GM19324 (cell line): Measurements from ENCODE around the gene EHMT2.

Source experiments
- ATAC-seq: cut with Tn5 transposase; IDR thresholded peaks from one replicate; pipeline ENCODE4 v1.9.1; 2021; ENCODE audit warnings: mild to moderate bottlenecking, moderate library complexity; ENCODE audit not compliant: unreplicated experiment, low FRiP score

Gene EHMT2

DNA sequence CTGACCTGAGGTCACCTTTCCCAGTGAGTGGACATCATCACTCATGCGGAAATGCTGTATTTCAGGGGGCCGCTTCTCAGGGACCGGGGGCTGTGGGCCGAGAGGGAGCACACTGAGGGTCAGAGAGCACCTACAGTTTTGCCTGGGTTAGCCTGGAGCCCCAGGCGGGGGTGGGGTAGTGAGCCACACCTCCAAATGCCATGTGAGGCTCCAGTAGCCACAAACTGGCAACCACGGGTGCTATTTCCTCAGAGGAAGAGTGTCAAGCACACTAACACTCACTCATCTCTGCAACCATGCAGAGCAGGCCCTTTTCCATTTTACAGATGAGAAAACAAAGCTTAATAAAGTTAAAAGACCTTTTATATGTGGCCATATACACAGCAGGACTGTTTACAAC lies 4.7 kb downstream of the EHMT2 start:
- ATAC-seq: no peak

DNA sequence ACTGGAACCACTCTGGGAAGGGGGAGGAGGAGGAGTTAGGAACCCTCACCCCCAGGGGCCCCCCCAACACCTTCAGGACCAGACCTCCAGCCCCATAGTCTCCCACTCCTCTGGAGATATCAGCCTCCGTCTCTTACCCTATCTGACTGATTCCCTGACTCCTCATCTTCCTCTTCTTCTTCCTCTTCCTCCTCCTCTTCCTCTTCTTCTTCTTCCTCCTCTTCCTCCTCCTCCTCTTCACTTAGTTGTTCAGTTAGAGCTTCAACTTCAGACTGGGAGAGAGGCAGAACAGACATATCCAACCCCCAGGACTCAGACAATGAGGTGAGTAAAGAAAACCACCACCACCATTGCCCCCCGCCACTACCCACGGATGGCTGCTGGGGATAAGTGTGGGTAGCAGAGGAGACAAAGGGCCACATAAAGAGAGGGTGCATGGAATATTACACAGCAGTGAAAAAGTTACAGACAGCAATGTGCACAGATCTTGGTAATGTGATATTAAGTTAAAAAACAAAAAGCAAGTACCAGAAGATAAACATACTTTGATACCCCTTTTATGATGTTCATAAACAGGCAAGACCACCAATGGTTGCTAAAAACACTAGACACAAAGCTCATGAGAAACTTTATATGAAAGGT lies 8.0 kb downstream of the EHMT2 start:
- ATAC-seq: no peak

DNA sequence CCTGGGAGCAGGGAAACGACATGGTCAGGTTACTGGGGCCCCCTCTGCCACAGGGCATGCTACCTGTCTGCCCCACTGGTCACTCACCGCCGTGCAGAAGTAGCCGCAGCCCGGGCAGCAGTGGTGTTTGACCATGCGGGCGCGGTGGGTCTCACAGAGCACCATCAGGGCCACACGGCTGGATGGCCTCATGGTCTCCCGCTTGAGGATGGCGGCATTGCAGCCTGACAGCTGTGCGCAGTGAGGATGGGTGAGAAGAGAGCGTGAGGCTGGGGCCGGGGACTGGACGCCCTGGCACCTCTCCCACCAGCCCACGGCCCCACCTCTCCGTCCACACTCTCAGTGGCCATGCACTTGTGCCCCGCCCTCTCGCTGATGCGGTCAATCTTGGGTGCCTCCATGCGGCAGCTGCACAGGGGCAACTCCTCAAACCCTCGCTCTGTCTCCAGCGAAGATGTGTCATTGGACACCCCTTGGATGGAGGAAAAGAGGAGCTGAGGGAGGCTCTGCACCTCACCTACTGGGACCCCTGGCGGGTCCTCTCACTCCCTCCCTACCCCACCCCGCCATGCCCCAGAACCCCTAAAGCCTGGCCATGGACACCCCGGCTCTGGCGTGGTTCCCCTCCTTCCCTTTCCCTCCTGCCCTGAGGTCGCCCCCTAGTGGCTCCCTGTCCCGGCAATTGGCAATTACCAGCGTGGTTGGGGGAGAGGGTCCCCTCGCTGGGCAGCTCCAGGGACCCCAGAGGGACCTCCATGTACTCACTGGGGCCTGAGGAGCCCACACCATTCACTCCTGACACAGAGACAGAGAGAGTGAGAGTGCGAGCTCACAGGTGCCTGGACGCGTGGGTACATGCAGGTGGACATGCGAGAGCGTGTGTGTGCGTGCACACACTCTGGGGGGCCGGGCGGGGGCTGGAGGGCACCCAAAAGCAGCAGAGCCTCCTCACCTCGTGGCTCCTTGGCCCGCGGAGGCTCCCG lies 8.9 kb downstream of the EHMT2 start:
- ATAC-seq: no peak

DNA sequence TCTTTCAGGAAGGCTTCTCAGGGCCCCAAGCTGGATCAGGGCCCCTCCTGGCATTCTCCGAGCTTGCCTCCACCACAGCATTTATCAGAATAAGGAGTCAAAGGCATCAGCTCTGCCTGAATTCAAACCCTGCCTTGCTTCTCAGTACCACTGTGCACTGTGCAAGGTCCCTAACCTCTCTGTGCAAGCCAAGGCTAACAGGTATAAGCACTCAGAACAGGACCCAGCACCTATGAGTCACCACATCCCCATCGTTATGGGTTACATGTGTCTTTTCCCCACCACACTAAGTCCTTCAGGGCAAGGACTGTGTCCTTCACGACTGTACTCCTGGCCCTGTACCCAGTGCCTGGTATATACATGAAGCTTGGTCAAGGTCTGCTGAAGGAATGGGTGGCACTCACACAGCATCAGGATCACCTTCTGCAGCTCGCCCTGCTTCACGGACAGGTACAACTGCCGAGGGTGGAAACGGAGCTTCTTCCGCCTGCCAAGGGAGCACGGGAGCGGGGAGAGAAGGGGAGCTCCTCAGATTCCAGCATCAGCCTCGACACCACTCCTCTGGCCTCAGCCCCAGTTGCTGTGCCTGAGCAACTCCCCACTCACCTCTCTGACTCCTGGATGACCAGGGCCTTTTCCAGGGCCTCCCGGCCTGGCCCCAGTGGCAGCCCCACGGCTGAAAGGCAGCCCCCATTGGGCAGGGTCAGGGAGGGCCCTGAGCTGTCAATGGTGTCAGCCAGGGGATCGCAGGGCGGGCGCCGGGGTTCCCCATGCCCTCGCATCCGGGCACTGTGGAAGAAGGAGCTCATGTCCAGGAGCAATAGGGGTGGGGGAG lies 10.1 kb downstream of the EHMT2 start:
- no peak for ATAC-seq

DNA sequence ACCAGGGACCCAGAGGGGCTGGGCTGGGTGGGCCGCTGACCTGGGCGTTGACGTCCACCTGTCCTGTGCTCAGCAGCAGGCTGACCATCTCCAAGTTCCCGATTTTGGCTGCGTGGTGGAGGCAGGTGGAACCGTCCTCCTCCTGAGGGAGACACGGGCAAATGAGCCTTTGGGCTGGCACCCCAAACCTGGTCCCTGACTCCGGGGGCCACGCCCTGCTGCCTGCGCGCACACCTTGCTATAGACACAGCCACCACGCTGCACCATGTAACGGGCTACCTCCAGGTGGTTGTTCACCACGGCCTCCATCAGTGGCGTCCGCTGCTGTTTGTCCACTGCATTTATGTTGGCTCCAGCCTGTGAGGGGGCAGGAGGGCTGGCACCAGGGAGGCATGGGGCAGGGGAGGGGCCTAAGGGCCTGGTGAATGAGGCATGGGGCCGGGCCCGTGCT lies 10.9 kb downstream of the EHMT2 start:
- no peak for ATAC-seq

DNA sequence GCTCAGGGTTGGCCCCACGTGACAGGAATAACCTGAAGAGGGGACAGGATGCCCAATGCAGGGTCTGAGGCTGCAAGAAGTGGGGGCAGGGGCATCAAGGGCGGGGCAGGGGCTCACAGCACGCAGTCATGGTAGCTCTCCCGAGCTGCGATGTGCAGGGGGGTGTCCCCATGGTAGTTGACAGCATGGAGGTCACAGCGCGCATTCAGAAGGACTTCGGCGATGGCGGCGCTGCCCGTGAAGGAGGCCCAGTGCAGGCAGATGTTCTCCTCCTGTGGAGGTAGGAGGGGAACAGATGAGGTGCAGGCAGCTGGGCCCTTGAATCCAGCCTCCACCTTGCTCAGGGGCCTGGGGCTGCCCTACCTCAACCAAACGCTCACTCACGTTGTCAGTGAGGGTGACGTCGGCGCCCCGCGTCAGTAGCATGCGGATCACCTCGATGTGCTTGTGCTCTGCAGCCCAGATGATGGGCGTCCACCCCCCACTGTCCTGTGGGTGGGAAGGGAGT lies 12.9 kb downstream of the EHMT2 start:
- ATAC-seq: no peak

DNA sequence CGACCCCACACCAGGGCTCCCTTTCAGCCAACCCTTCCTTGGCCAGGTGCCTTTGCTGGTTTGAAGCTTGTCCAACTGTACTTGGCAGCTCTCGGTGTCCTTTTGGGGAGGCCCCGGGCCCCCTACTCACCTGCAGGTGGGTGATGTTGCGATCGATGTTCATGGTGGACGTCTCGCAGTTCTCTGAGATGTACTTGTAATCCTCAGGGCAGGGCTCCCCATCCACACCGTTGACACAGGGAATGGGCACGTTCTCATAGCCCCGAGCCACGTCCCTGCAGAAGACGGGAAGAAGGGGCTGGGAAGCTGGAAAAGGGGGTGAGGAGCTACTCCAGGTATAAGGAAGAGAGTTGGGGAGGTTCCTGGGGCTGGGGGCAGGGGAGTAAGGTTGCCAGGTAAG lies 13.8 kb downstream of the EHMT2 start:
- no peak for ATAC-seq

DNA sequence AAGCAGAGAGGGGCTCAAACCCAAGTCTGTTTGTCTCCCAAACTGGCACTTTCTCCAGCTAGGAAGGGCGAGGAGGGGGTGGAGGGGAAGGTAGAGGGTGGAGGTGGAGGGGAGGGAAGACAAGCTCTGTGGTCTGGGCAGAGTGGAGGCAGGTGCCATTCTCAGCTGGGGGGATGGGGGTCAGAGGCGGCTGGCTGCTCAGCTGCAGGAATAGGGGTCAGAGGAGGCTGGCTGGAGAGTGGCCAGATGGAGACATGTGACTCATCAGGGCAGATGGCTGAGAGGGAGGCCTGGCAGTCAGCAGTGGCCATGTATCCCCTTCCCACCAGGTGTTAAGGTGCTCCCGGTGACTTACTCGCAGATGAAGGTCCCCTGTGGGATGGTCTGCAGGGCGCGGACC lies 15.2 kb downstream of the EHMT2 start:
- ATAC-seq: no peak

DNA sequence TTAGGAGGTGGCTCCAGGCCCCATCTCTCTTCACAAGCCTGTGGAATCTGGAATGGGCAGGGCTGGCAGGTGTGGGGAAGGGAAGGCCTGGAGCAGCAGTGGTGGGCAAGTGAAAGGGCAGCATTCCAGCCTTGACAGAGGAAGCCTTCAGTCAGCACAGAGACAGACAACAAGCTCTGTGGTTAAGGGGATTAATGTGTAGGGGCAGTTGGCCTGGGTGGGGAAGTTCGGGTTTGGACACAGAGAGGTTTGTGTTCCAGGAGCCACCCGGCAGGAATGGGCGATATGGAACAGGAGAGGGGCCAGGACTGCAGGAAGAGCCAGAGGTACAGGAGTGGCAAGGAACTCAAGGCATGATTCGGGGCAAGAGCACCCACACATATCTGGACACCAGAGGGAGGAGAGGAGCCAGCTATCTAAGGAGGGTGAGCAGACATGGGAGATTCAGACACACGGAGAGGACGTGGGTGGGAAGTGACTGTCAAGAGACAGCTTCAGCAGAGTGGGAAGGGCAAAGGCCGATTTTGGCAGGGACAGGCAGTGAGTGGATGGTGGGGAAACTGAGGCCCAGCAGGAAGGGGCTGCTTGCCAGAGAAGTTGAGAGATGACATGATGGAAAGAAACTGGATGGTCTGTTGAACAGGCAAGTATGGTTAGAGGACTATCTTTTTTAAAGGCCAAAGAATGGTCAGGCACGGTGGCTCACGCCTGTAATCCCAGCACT lies 16.2 kb downstream of the EHMT2 start:
- ATAC-seq: no peak

DNA sequence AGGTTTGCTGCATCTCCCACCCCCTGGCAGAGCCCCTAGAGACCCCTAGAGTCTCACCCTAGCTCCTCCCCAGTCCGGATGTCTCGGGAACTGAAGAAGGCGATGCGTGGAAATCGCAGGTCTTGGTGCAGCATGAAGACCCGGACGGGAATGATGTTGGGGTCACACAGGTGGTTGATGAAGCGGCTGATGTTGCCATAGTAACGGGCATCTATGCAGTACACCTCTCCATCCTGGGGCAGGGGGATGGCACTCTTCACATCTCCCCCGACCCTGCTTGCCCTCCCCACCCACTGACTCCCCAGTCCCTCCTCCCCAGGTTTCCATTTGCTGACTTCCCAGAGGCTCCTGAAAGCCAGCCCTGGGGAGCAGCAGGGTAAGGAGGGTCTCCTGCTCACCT lies 16.9 kb downstream of the EHMT2 start:
- no peak for ATAC-seq

DNA sequence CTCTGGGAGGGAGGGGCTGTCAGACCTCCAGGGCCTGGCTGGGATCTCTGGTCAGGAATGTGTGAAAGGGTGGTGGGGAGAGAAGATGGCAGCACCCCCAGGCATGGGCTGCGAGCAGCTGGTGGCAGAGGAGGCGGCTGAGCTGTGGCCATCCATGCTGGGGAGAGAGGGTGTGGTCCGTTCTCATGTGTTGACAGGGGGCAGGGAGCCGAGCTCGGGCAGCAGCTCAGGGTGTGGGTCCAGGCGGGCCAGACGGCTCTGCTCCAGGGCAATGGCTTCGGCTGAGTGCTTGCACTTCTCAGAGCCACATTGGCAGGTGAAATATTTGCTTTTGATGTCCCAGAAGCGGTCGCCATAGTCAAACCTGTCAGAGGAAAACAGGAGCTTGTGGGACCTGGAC lies 17.6 kb downstream of the EHMT2 start:
- no peak for ATAC-seq

DNA sequence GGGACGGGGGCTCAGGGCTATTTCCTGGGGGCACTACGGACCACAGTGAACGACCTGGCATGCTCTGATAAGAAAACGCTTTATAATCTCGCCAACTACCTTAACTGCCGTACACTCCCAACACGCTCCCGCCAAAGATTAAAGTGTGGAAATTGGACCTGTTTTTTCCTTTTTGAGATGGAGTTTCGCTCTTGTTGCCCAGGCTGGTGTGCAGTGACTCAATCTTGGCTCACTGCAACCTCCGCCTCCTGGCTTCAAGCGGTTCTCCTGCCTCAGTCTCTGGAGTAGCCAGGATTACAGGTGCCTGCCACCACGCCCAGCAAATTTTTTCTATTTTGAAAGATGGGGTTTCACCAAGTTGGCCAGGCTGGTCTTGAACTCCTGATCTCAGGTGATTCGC lies 18.4 kb downstream of the EHMT2 start:
- ATAC-seq: no peak

DNA sequence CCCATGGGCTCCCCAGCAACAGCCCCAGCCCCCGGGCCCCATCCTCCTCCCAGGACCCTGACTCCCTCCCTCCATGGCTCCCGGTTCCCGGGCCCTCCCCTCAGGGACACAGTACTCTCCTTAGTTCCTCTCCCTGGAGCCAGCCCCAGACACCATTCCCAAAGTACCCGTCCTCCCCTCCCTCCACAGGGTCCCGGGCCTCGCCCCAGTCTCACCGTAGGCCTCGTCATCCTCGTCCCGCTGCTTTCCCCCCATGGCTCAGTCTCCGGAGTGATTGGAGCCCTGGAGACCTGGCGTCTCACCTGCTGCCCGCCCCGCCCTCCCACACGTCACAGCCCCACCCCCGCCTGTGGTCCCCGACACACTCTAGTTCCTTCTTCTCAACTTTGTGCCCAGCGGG lies 18.8 kb downstream of the EHMT2 start, which contains the start of gene SLC44A4:
TSS of gene SLC44A4 (minus strand) at position 272 of the 400 bp plus-strand sequence. CDS start at position 255, 17 bp downstream.
- ATAC-seq: no peak

DNA sequence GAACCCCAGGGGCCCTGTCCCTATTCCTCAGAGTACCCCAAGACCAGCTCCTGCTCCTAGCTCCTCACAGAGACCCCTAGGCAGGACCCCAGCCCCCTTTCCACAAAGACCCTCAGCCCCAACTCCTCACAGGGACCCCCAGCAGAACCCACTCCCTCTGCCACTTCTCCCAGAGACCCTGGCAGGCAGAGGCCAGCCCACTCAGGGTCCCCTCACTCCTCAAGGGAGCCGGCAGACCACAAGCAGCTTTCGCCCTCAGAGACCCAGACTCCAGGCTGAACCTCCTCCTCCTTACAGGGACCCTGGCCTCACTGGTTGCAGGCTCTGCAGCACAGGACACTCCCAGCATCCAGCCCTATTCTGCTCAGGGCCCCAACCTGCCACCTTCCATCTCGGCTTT lies 19.3 kb downstream of the EHMT2 start:
- ATAC-seq: no peak

DNA sequence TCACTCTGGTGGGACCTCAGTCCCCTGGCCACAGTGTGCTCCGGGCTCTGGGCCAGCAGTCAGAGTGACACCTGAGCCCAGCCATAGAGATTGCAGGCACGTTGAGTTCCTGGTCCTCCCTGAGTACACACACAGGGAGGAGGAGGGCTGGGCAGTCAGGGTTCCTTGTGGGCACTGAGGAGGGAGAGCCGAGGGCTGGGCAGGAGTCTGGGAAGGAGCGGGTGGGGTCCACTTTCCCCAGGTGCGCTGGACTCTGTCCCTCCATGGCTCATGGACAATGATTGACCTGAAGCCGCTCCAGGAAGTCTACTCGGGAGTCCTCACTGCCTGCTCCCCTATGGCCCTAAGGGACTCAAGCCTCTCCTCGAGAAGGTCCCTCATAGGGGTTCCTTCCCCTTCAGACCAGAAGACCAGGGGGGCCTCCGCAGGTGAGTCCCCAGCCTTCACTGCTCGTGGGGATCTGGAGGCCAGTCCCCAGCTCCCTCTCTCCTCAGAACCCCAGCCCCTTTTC lies 19.8 kb downstream of the EHMT2 start:
- no peak for ATAC-seq

DNA sequence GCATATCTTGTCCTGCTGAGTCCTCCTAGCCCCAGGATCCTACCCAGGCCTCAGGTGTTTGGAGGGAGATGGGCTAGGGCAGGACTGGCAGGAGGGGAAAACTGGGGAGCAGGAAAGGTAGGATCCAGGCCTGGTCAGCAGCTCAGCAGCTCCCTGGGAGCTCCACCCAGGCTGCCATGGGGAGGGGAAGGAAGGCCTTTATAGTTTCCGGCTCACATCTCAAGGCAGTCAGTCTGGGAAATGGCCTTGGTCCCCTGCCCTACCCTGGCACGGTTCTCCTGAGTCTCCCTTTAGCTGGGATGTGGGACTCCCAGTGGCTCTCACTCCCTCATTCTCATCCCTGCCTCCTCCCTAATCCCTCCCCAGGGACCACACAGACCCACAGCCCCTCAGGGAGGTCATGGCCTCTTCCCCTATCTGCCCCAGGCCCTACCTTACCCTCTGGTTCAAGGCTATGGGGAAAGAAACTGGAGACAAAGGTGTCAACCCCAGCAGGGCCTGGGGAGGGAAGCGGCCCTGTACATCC lies 20.3 kb downstream of the EHMT2 start:
- ATAC-seq: no peak

DNA sequence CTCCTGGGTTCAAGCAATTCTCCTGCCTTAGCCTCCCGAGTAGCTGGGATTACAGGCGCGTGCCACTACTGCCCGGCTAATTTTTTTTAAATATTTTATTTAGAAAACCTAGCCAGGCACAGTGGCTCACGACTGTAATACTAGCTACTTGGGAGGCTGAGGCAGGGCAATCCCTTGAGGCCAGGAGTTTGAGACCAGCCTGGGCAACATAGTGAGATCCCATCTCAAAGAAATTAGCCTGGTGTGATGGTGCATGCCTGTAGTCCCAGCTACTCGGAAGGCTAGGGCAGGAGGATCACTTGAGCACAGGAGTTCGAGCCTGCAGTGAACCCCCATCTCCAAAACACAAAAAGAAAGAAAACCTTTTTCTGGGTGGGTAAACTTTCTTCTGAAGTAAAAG lies 21.1 kb downstream of the EHMT2 start:
- ATAC-seq: no peak

DNA sequence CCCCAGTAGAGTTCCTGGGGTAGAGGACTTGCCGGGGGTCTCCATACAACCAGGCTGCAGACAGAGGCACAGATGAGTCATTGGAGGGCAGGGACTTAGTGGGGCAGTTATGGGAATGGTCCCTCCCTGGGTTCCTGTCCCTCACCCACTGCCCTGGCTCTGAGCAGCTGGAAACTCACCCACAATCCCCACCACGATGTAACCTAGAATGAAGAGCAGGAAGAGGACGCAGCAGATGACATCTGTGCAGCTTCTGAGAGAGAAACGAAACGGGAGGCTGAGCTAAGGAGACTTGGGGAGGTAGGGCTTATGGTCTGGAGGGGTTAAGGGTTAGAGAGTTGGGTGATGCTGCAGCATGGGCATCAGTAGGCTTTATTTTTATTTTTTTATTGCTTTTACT lies 21.6 kb downstream of the EHMT2 start:
- ATAC-seq: no peak

DNA sequence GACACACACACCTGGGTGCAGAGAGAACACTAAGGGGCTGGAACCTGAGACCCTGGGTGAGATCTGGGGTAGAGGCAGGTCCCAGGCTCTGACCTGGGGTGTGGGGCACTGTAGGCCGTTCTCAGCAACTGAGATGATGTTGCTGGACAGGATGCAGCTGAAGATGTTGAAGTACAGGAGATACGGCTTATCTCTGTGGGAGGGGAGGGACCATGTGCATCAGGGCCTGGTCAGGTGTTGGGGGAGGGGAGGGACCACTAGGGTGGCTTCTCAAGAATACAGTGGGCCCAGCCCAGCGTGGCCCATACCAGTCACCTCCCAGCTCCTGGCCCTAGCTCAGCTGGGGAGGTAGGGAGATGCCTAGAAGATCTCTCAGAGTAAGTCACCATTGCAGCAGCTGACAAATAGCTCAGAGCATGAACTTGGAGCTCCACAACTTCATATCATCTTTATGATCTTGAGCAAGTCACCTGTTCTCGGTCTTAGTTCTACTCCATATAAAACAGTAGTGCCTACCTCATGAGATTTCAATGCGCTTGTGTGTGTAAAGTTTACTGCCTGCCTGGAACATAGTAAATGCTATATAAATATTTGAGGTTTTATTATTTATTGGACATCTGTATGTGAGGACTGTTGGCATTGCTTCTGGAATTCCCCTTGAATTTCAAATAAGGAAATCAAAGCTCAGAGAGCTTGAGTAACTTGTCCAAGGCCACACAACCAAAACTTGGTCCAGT lies 22.5 kb downstream of the EHMT2 start:
- ATAC-seq: no peak
